ENCODE measurements around the gene IQGAP3.

- TF ChIP-seq, protein P1, sequence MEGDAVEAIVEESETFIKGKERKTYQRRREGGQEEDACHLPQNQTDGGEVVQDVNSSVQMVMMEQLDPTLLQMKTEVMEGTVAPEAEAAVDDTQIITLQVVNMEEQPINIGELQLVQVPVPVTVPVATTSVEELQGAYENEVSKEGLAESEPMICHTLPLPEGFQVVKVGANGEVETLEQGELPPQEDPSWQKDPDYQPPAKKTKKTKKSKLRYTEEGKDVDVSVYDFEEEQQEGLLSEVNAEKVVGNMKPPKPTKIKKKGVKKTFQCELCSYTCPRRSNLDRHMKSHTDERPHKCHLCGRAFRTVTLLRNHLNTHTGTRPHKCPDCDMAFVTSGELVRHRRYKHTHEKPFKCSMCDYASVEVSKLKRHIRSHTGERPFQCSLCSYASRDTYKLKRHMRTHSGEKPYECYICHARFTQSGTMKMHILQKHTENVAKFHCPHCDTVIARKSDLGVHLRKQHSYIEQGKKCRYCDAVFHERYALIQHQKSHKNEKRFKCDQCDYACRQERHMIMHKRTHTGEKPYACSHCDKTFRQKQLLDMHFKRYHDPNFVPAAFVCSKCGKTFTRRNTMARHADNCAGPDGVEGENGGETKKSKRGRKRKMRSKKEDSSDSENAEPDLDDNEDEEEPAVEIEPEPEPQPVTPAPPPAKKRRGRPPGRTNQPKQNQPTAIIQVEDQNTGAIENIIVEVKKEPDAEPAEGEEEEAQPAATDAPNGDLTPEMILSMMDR (IDR thresholded peaks at IDR 0.05), result no peak
- TF ChIP-seq POLR2A (IDR thresholded peaks at IDR 0.05), result no peak
Measured at GRCh38 chr1:156530006-156530405, 42.4 kb downstream of the IQGAP3 start.
